Heart left ventricle (tissue), 16 donors: ENCODE data around the gene NBL1. TPM values are rescaled to one million over a fixed set of nuclear protein-coding genes. Genes with fewer than 3 reads are reported as not detected.
"Not testable (repeated sequence)": the region's sequence is repeated elsewhere in the genome, so short reads cannot be mapped to it uniquely, and the experiment has no call there.

Experiments used
- ATAC-seq, 4 donors: fragments of 200-7000 bp; cut with Tn5 transposase; one replicate each; pipeline ENCODE4 v1.9.1; 2020 to 2022; ENCODE audit warnings: moderate library complexity in 4 of 4, mild to moderate bottlenecking in 3 of 4, moderate number of reproducible peaks in 1 of 4
- DNase-seq, 5 donors: peaks; one replicate each; pipeline ENCODE4 v3.0.0-alpha.2; 2020
- H3K27ac ChIP-seq, 12 donors: fragments of 200-600 bp; sonication (generic) in 4 of 12; one replicate each; pipeline versions ENCODE4 v1.5.0 to v1.8.0; 2016 to 2022; ENCODE audit warnings: mild to moderate bottlenecking in 2 of 12
- H3K27me3 ChIP-seq, 9 donors: fragments of 200-600 bp; sonication (generic) in 2 of 9; one replicate each; pipeline versions ENCODE4 v1.5.1 to v1.8.0; 2016 to 2022; ENCODE audit warnings: mild to moderate bottlenecking in 3 of 9
- H3K36me3 ChIP-seq, 9 donors: fragments of 200-600 bp; sonication (generic) in 2 of 9; one replicate each; pipeline versions ENCODE4 v1.5.0 to v1.8.0; 2018 to 2022; ENCODE audit warnings: mild to moderate bottlenecking in 2 of 9
- H3K4me1 ChIP-seq, 12 donors: fragments of 200-600 bp; sonication (generic) in 4 of 12; one replicate each; pipeline versions ENCODE4 v1.5.0 to v1.8.0; 2016 to 2022; ENCODE audit warnings: mild to moderate bottlenecking in 3 of 12
- H3K4me3 ChIP-seq, 12 donors: fragments of 200-600 bp; sonication (generic) in 4 of 12; one replicate each; pipeline versions ENCODE4 v1.5.0 to v1.8.0; 2017 to 2022; ENCODE audit warnings: mild to moderate bottlenecking in 9 of 12, moderate library complexity in 4 of 12
- H3K9me3 ChIP-seq, 12 donors: fragments of 200-600 bp; sonication (generic) in 4 of 12; one replicate each; pipeline versions ENCODE4 v1.5.0 to v1.8.0; 2016 to 2022; ENCODE audit warnings: mild to moderate bottlenecking in 1 of 12
- CTCF ChIP-seq, 12 donors: fragments of 200-600 bp; sonication (generic) in 4 of 12; IDR thresholded peaks; one replicate each; pipeline versions ENCODE4 v1.5.0 to v1.8.0; 2018 to 2022; ENCODE audit warnings: antibody characterized with exemption in 12 of 12, mild to moderate bottlenecking in 5 of 12
- POLR2A ChIP-seq, 2 donors: fragments of 450-650 bp; IDR thresholded peaks; one replicate each; pipeline ENCODE4 v1.6.1; 2017; ENCODE audit warnings: antibody characterized with exemption in 2 of 2, mild to moderate bottlenecking in 2 of 2, moderate library complexity in 2 of 2
- WGBS, 4 donors: extraction: QIAGEN DNeasy Blood & Tissue Kit in 2 of 4; methylation state at CpG; one replicate each; pipeline versions ENCODE4 v1.1.5 to v1.1.7; 2013 to 2018; 5-methylcytosine and 5-hydroxymethylcytosine counted together
- intact Hi-C, 10 donors: fragments of 100-400 bp; cut with DNase I; formaldehyde crosslinking; loops; one replicate each; pipeline versions ENCODE4 v1.11.1 to v1.14.2; 2022
- polyA plus RNA-seq, 2 donors: library from polyadenylated mRNA; stranded (reverse); fragments of 200-250 nt; gene quantifications; one replicate each; pipeline ENCODE4 v1.2.3, GENCODE V29; 2013
- total RNA-seq, 9 donors: library from RNA; depleted of rRNA in 2 of 9; stranded (reverse); fragments of >200 nt in 2 of 9; fragmentation: NEBNext Ultra II Directional in 3 of 9; extraction: Animal tissue kit (Norgen Biotek cat#: 25700) in 3 of 9; gene quantifications; one replicate each; pipeline versions ENCODE4 v1.1.0 to v1.2.4, GENCODE V29; 2016 to 2023
- donor health status: ischemic (EF 13 %, LVEDD 7.1; RV severe dilation, severe dysfunction).
- donor health status: healthy with polysubstance abuse.
- donor health status: DM: no; HTN: yes; CAD: no.
- donor health status: DM: no; HTN: no; CAD: no.
- donor health status: ischemic (EF 25% LVEDD 6.9; RV normal size, moderate dysfunction).
- donor health status: ischemic (EF 25% LVEDD 5.7; RV mildly dilated, moderate dysfunction).
- donor health status: healthy.
- donor health status: DM: yes; HTN: yes; CAD: no.
- donor health status: ischemic (EF 35%, LVEDD 5.7; RV mildly dilated, moderate dysfunction).
- donor health status: nonischemic (EF 11% LVEDD 7.7; RV severe dilation, severe dysfunction).
- donor health status: DM: yes; HTN: yes; CAD: no.
- donor health status: PGD.
- donor health status: ischemic (EF 29% LVEDD 5.4; RV normal size, mild dysfunction).
- donor health status: nonischemic (EF 23%, LVEDD 6.1; RV moderate dilation, normal function).

NBL1 gene
- total and polyA plus RNA-seq, 11 donors: 19.3 to 61.4 (median 33.1) TPM

DNA sequence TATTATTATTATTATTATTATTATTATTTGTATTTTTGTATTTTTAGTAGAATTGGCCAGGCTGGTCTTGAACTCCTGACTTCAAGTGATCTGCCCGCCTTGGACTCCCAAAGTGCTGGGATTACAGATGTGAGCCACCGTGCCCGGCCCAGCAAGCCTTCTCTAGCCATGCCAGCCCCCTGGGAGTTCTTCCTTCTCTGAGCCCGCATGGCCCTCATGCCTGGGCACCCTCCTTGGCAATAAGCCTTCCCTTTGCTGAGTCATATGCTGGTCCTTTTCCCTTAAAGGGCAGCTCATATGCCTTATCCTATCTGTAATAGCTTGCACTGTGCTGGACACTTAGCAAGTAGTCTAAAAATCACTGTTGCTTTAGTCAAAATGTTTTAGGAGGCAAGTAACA is 8.5 kb upstream of the NBL1 start:
- H3K27me3 ChIP-seq: no peaks in the 10 kb centered on the region
- 83 to 91% (median 87%) methylated on average over 4 of the region's 4 CpGs for WGBS, 4 donors
- intact Hi-C loops: no loop called here

GRCh38 chr1:19636065-19636464 is 8.0 kb upstream of the NBL1 start:
- Histone ChIP-seq H3K36me3 (peaks cover 0 to 2% (median 0%) of the 10 kb centered on the region in 9 donors), H3K27ac (no peak overlapping the region), H3K27me3 (no peaks in the 10 kb centered on the region), H3K4me1 (peaks cover 0 to 9% (median 0%) of the 10 kb centered on the region in 12 donors), H3K9me3 (no peaks in the 10 kb centered on the region), H3K4me3 (no peak overlapping the region)
- WGBS, 4 donors: 91 to 96% (median 95%) methylated on average over 5 of the region's 5 CpGs
- TF ChIP-seq POLR2A (IDR thresholded peaks at IDR 0.05) (no peak), CTCF (IDR thresholded peaks at IDR 0.05) (no peak)
- intact Hi-C loops: no loop called here
- ATAC-seq: no peak
- no peak for DNase-seq

More for the DNA sequence above, 8.5 kb upstream of the NBL1 start:
- Histone ChIP-seq H3K9me3 (no peaks in the 10 kb centered on the region), H3K4me3 (no peak overlapping the region), H3K27ac (no peak overlapping the region), H3K36me3 (peaks cover 0 to 6% (median 0%) of the 10 kb centered on the region in 9 donors), H3K4me1 (peaks cover 0 to 6% (median 0%) of the 10 kb centered on the region in 12 donors)
- TF ChIP-seq CTCF (IDR thresholded peaks at IDR 0.05) (no peak), POLR2A (IDR thresholded peaks at IDR 0.05) (no peak)
- ATAC-seq: peak; percentile 28 to 82 (median 62)
- DNase-seq: no peak

- H3K4me1 ChIP-seq, intact Hi-C loops, H3K36me3 ChIP-seq, H3K27me3 ChIP-seq, H3K27ac ChIP-seq, H3K4me3 ChIP-seq, H3K9me3 ChIP-seq, ATAC-seq, DNase-seq: not testable (repeated sequence)
- WGBS, 4 donors: 83 to 96% (median 90%) methylated on average over 10 of the region's 10 CpGs
These were observed 7.4 kb upstream of the NBL1 start for GRCh38 chr1:19636749-19637148.

- DNase-seq (no peak), ATAC-seq (no peak)
- TF ChIP-seq POLR2A (IDR thresholded peaks at IDR 0.05) (no peak), CTCF (IDR thresholded peaks at IDR 0.05) (no peak)
- intact Hi-C loops: no loop called here
- Histone ChIP-seq H3K27ac (no peak overlapping the region), H3K27me3 (peaks cover 0 to under 1% (median 0%) of the 10 kb centered on the region in 9 donors), H3K36me3 (peaks cover 0 to 2% (median 0%) of the 10 kb centered on the region in 9 donors), H3K4me1 (peaks cover 0 to 11% (median 0%) of the 10 kb centered on the region in 12 donors), H3K4me3 (no peak overlapping the region), H3K9me3 (no peaks in the 10 kb centered on the region)
- WGBS, 4 donors: 78 to 91% (median 88%) methylated on average over 10 of the region's 10 CpGs
These were observed 6.5 kb upstream of the NBL1 start for GRCh38 chr1:19637606-19638005.

DNA sequence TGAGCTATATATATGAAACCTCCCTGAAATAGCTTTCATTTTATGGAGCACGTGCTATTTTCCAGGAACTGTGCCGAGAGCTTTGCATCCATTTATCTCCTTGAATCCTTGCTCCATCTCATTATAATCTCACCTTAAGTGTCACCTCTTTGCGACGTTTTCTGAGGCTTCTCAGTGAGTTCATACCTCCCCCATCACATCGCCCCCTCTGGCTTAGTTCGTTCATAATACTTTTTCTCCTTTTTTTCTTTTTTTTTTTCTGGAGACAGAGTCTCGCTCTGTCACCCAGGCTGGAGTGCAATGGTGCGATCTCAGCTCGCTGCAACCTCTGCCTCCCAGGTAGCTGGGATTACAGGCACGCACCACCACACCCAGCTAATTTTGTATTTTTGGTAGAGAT is 4.9 kb upstream of the NBL1 start:
- H3K27ac ChIP-seq, H3K9me3 ChIP-seq, ATAC-seq, H3K36me3 ChIP-seq, H3K27me3 ChIP-seq, H3K4me3 ChIP-seq, intact Hi-C loops, DNase-seq: not testable (repeated sequence)
- peaks cover 0 to 22% (median 5%) of the 10 kb centered on the region in 12 donors for H3K4me1 ChIP-seq
- WGBS, 4 donors: 74 to 84% (median 76%) methylated on average over 10 of the region's 10 CpGs
